Liver (tissue), 9 donors: ENCODE results near the gene ULBP3. TPM values are rescaled to one million over a fixed set of nuclear protein-coding genes. Genes with fewer than 3 reads are reported as not detected.

Experiments
- DNase-seq: peaks from one replicate; pipeline ENCODE4 v3.0.0-alpha.2; 2017; ENCODE audit warnings: low spot score
- H3K27ac ChIP-seq, 2 donors: one replicate each; pipeline ENCODE4 v1.7.0; 2013; ENCODE audit warnings: inconsistent platforms in 2 of 2, low read length in 2 of 2, control low read depth in 1 of 2, low read depth in 1 of 2, mild to moderate bottlenecking in 1 of 2
- H3K27me3 ChIP-seq, 4 donors: one replicate each; pipeline versions ENCODE4 v1.6.1 to v1.7.0; 2013; ENCODE audit warnings: low read length in 3 of 4, inconsistent platforms in 1 of 4, mild to moderate bottlenecking in 1 of 4, moderate library complexity in 1 of 4; ENCODE audit not compliant: control insufficient read depth in 4 of 4, insufficient read depth in 4 of 4
- H3K36me3 ChIP-seq, 4 donors: one replicate each; pipeline versions ENCODE4 v1.6.1 to v1.7.0; 2013; ENCODE audit warnings: low read length in 3 of 4, mild to moderate bottlenecking in 3 of 4, low read depth in 1 of 4, moderate library complexity in 1 of 4; ENCODE audit not compliant: control insufficient read depth in 4 of 4, insufficient read depth in 3 of 4
- H3K4me1 ChIP-seq, 4 donors: one replicate each; pipeline versions ENCODE4 v1.6.1 to v1.7.0; 2013; ENCODE audit warnings: low read length in 3 of 4, mild to moderate bottlenecking in 3 of 4, moderate library complexity in 1 of 4; ENCODE audit not compliant: control insufficient read depth in 4 of 4, insufficient read depth in 4 of 4
- H3K4me3 ChIP-seq, 3 donors: one replicate each; pipeline versions ENCODE4 v1.6.1 to v1.7.0; 2013; ENCODE audit warnings: low read length in 3 of 3, control low read depth in 1 of 3, low read depth in 1 of 3, mild to moderate bottlenecking in 1 of 3
- H3K9ac ChIP-seq, 2 donors: one replicate each; pipeline ENCODE4 v1.7.0; 2013; ENCODE audit warnings: low read length in 2 of 2, mild to moderate bottlenecking in 2 of 2, moderate library complexity in 2 of 2, control low read depth in 1 of 2, low read depth in 1 of 2
- H3K9me3 ChIP-seq, 4 donors: one replicate each; pipeline versions ENCODE4 v1.6.1 to v1.7.0; 2013; ENCODE audit warnings: low read length in 3 of 4; ENCODE audit not compliant: control insufficient read depth in 4 of 4
- CTCF ChIP-seq: fragments of 150-350 bp; IDR thresholded peaks from 2 replicates; pipeline ENCODE4 v1.5.1; 2017; ENCODE audit warnings: improper control_type of control experiment, low read depth, low read length; ENCODE audit not compliant: missing input control
- EGR1 ChIP-seq, 2 donors: IDR thresholded peaks; 2 replicates each; pipeline ENCODE4 v1.6.1; 2016 to 2018; ENCODE audit warnings: antibody characterized with exemption in 2 of 2, low read depth in 2 of 2
- FOXA2 ChIP-seq: IDR thresholded peaks from 2 replicates; pipeline ENCODE4 v1.6.1; 2016; ENCODE audit warnings: antibody characterized with exemption
- HNF4G ChIP-seq: IDR thresholded peaks from 2 replicates; pipeline ENCODE4 v1.6.1; 2016; ENCODE audit warnings: antibody characterized with exemption
- JUND ChIP-seq, 2 donors: IDR thresholded peaks; 2 replicates each; pipeline ENCODE4 v1.6.1; 2016; ENCODE audit warnings: antibody characterized with exemption in 2 of 2
- NR2F2 ChIP-seq: IDR thresholded peaks from 2 replicates; pipeline ENCODE4 v1.6.1; 2016; ENCODE audit warnings: antibody characterized with exemption
- RXRA ChIP-seq, 2 donors: IDR thresholded peaks; 2 replicates each; pipeline ENCODE4 v1.6.1; 2017 to 2018; ENCODE audit warnings: antibody characterized with exemption in 2 of 2, mild to moderate bottlenecking in 1 of 2
- TAF1 ChIP-seq: conservative IDR thresholded peaks from 2 replicates; pipeline ENCODE4 v1.6.1; 2016; ENCODE audit warnings: antibody characterized with exemption, mild to moderate bottlenecking
- WGBS: extraction: QIAGEN DNeasy Blood & Tissue Kit; methylation state at CpG from one replicate; pipeline ENCODE4 v1.1.7; 2013; 5-methylcytosine and 5-hydroxymethylcytosine counted together
- polyA plus RNA-seq, 2 donors: library from polyadenylated mRNA; stranded (reverse) in 1 of 2; unstranded in 1 of 2; fragments of 200-250 nt in 1 of 2; fragments of >200 nt in 1 of 2; fragmentation: Nextera tagmentation in 1 of 2; extraction: Ambion mirVana in 1 of 2; gene quantifications; one replicate each; pipeline versions ENCODE4 v1.2.1 to v1.2.3, GENCODE V29; 2013 to 2015
- total RNA-seq, 2 donors: library from RNA; depleted of rRNA; stranded (reverse); fragments of >200 nt; gene quantifications; one replicate each; pipeline ENCODE4 v1.2.3, GENCODE V29; 2014
- TF ChIP-seq, protein P1 (sequence below): IDR thresholded peaks from 2 replicates; pipeline ENCODE4 v1.6.1; 2016; ENCODE audit warnings: antibody characterized with exemption, mild to moderate bottlenecking
- TF ChIP-seq, protein P2 (sequence below): IDR thresholded peaks from 2 replicates; pipeline ENCODE4 v1.6.1; 2016; ENCODE audit warnings: antibody characterized with exemption
- TF ChIP-seq, protein P3 (sequence below): IDR thresholded peaks from 2 replicates; pipeline ENCODE4 v1.6.1; 2016; ENCODE audit warnings: antibody characterized with exemption
- donor health status: healthy.
- donor health status: healthy.
- donor health status: healthy.
- donor health status: healthy.
- donor health status: healthy.

ULBP3 gene
- total and polyA plus RNA-seq, 4 donors = 0.88 to 2.3 (median 0.92) TPM; not detected in 1

- H3K27ac ChIP-seq = no peak overlapping the region
- no peak overlapping the region for H3K4me3 ChIP-seq
- TF ChIP-seq EGR1 (IDR thresholded peaks at IDR 0.05; ENCODE audit: low read depth in 2 of 2) (no peak), CTCF (no peak), FOXA2 (no peak)
- no peaks in the 10 kb centered on the region for H3K9me3 ChIP-seq
- peaks cover 0 to 9% (median 5%) of the 10 kb centered on the region in 4 donors for H3K4me1 ChIP-seq
- no peaks in the 10 kb centered on the region for H3K36me3 ChIP-seq
- DNase-seq = no peak
- WGBS = 80% methylated on average over 9 of the region's 9 CpGs
- H3K9ac ChIP-seq = no peak overlapping the region
- H3K27me3 ChIP-seq = peaks cover 0 to 10% (median 2%) of the 10 kb centered on the region in 4 donors
These were observed 41.7 kb downstream of the ULBP3 start for GRCh38 chr6:150026976-150027805.

- Histone ChIP-seq H3K27me3 (peaks cover 0 to 10% (median 2%) of the 10 kb centered on the region in 4 donors), H3K4me3 (peak within 1 kb of the TSS in 1 of 3 donors; percentile 27), H3K9me3 (no peaks in the 10 kb centered on the region), H3K4me1 (peaks cover 0 to 9% (median 5%) of the 10 kb centered on the region in 4 donors), H3K9ac (no peak within 1 kb of the TSS), H3K36me3 (no peaks in the 10 kb centered on the region), H3K27ac (no peak within 1 kb of the TSS)
- WGBS = 8% methylated on average over 36 of the region's 36 CpGs
- TF ChIP-seq NR2F2 (no peak), CTCF (no peak), JUND (IDR thresholded peaks at IDR 0.05) (no peak)
- DNase-seq = no peak
These were observed 43.6 kb downstream of the ULBP3 start, which contains the start of gene RAET1L for GRCh38 chr6:150025201-150025917. Gene RAET1L, minus strand, starts transcription at chr6:150025532. Its CDS starts 61 bp downstream, at chr6:150025471.

DNA sequence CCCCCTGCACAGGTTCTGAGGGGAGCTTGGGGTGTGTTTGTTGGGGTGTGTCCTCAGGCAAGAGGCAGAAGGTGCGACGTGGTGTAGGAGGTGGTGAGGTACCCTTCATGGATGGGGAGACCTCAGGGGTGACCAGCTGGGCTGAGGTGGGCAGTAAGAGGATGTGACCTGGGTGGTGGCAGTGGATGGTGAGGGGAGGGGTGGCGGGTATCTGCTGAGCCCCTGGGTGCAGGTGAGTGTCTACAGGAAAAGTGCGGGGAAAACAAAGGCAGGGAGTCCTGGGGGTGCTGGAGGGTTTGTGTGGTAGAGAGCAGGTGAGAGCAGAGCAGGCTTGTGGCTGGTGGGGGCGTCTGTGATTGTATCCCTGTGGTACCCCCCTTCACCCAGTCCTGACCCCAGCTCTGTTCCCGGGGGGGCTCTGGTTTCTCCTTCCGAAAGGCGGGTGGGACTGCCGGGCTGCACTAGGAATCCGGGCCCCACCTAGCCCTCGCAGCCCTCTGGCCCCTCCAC, 44.2 kb downstream of the ULBP3 start:
- H3K27me3 ChIP-seq = peaks cover 0 to 10% (median 2%) of the 10 kb centered on the region in 4 donors
- H3K27ac ChIP-seq = no peak overlapping the region
- WGBS = 30% methylated on average over 11 of the region's 11 CpGs
- no peak for DNase-seq
- H3K4me1 ChIP-seq = peaks cover 0 to 9% (median 5%) of the 10 kb centered on the region in 4 donors
- H3K4me3 ChIP-seq = no peak overlapping the region
- no peaks in the 10 kb centered on the region for H3K9me3 ChIP-seq
- no peaks in the 10 kb centered on the region for H3K36me3 ChIP-seq
- H3K9ac ChIP-seq = no peak overlapping the region
- TF ChIP-seq EGR1 (IDR thresholded peaks at IDR 0.05; ENCODE audit: low read depth in 2 of 2) (no peak), JUND (IDR thresholded peaks at IDR 0.05) (no peak), HNF4G (no peak), RXRA (IDR thresholded peaks at IDR 0.05) (no peak), NR2F2 (no peak), TAF1 (no peak)
- TF ChIP-seq, protein P1, sequence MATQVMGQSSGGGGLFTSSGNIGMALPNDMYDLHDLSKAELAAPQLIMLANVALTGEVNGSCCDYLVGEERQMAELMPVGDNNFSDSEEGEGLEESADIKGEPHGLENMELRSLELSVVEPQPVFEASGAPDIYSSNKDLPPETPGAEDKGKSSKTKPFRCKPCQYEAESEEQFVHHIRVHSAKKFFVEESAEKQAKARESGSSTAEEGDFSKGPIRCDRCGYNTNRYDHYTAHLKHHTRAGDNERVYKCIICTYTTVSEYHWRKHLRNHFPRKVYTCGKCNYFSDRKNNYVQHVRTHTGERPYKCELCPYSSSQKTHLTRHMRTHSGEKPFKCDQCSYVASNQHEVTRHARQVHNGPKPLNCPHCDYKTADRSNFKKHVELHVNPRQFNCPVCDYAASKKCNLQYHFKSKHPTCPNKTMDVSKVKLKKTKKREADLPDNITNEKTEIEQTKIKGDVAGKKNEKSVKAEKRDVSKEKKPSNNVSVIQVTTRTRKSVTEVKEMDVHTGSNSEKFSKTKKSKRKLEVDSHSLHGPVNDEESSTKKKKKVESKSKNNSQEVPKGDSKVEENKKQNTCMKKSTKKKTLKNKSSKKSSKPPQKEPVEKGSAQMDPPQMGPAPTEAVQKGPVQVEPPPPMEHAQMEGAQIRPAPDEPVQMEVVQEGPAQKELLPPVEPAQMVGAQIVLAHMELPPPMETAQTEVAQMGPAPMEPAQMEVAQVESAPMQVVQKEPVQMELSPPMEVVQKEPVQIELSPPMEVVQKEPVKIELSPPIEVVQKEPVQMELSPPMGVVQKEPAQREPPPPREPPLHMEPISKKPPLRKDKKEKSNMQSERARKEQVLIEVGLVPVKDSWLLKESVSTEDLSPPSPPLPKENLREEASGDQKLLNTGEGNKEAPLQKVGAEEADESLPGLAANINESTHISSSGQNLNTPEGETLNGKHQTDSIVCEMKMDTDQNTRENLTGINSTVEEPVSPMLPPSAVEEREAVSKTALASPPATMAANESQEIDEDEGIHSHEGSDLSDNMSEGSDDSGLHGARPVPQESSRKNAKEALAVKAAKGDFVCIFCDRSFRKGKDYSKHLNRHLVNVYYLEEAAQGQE = no peak
- TF ChIP-seq, protein P2, sequence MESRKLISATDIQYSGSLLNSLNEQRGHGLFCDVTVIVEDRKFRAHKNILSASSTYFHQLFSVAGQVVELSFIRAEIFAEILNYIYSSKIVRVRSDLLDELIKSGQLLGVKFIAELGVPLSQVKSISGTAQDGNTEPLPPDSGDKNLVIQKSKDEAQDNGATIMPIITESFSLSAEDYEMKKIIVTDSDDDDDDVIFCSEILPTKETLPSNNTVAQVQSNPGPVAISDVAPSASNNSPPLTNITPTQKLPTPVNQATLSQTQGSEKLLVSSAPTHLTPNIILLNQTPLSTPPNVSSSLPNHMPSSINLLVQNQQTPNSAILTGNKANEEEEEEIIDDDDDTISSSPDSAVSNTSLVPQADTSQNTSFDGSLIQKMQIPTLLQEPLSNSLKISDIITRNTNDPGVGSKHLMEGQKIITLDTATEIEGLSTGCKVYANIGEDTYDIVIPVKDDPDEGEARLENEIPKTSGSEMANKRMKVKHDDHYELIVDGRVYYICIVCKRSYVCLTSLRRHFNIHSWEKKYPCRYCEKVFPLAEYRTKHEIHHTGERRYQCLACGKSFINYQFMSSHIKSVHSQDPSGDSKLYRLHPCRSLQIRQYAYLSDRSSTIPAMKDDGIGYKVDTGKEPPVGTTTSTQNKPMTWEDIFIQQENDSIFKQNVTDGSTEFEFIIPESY = no peak
- TF ChIP-seq, protein P3, sequence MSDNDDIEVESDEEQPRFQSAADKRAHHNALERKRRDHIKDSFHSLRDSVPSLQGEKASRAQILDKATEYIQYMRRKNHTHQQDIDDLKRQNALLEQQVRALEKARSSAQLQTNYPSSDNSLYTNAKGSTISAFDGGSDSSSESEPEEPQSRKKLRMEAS = no peak
